GM12878 (cell line): ENCODE measurements around the gene TRMT44. TPM values are rescaled to one million over a fixed set of nuclear protein-coding genes. Genes with fewer than 3 reads are reported as not detected.
A peak's percentile ranks its signal among the peaks of the same experiment; 100 is the strongest.

Source experiments
- CREM ChIP-seq: IDR thresholded peaks from 2 replicates; pipeline ENCODE4 v1.6.1; 2014; ENCODE audit warnings: antibody characterized with exemption, low read depth
- EED ChIP-seq: sonication (generic); IDR thresholded peaks from 2 replicates; pipeline ENCODE4 v1.6.1; 2016; ENCODE audit warnings: antibody characterized with exemption, low read depth
- EP300 ChIP-seq, 2 experiments: fragments of 150-350 bp in 1 of 2; IDR thresholded peaks; 2 replicates each; pipeline ENCODE4 v1.6.1; 2011 to 2012; ENCODE audit warnings: low read depth in 2 of 2, low read length in 2 of 2, borderline replicate concordance in 1 of 2, improper control_type of control experiment in 1 of 2, inconsistent platforms in 1 of 2; ENCODE audit not compliant: control insufficient read depth in 1 of 2
- GATAD2B ChIP-seq: fragments of 450-650 bp; conservative IDR thresholded peaks from 2 replicates; pipeline ENCODE4 v1.6.1; 2017; ENCODE audit warnings: low read depth, mild to moderate bottlenecking, moderate library complexity
- IKZF1 ChIP-seq: fragments of 450-650 bp; conservative IDR thresholded peaks from 2 replicates; pipeline ENCODE4 v1.6.1; 2017; ENCODE audit warnings: antibody characterized with exemption, mild to moderate bottlenecking
- IKZF2 ChIP-seq, 2 experiments: fragments of 450-650 bp; IDR thresholded peaks; 2 replicates each; pipeline ENCODE4 v1.6.1; 2017; ENCODE audit warnings: mild to moderate bottlenecking in 2 of 2, moderate library complexity in 2 of 2
- MTA2 ChIP-seq: fragments of 450-650 bp; IDR thresholded peaks from 2 replicates; pipeline ENCODE4 v1.6.1; 2016; ENCODE audit warnings: low read depth, mild to moderate bottlenecking, moderate library complexity
- NBN ChIP-seq: fragments of 450-650 bp; IDR thresholded peaks from 2 replicates; pipeline ENCODE4 v1.6.1; 2016
- NFXL1 ChIP-seq: fragments of 450-650 bp; IDR thresholded peaks from 2 replicates; pipeline ENCODE4 v1.6.1; 2017; ENCODE audit warnings: antibody characterized with exemption, mild to moderate bottlenecking, borderline replicate concordance
- SIX5 ChIP-seq: IDR thresholded peaks from 2 replicates; pipeline ENCODE4 v1.6.1; 2011; ENCODE audit warnings: mild to moderate bottlenecking, low read depth, low read length, moderate library complexity; ENCODE audit not compliant: severe bottlenecking
- SUZ12 ChIP-seq: fragments of 200-600 bp; sonication (generic); IDR thresholded peaks from one replicate; pipeline ENCODE4 v1.6.1; 2018; ENCODE audit warnings: antibody characterized with exemption, mild to moderate bottlenecking; ENCODE audit not compliant: unreplicated experiment
- TCF3 ChIP-seq: IDR thresholded peaks from 2 replicates; pipeline ENCODE4 v1.6.1; 2012; ENCODE audit warnings: low read depth, mild to moderate bottlenecking, low read length, borderline replicate concordance; ENCODE audit not compliant: insufficient read depth
- YY1 ChIP-seq: IDR thresholded peaks from 2 replicates; pipeline ENCODE4 v1.6.1; 2011; ENCODE audit warnings: low read depth, mild to moderate bottlenecking, low read length
- ZNF622 ChIP-seq: fragments of 450-650 bp; IDR thresholded peaks from 2 replicates; pipeline ENCODE4 v1.6.1; 2017; ENCODE audit warnings: mild to moderate bottlenecking, inconsistent platforms
- polyA plus RNA-seq, 11 experiments: library from polyadenylated mRNA; depleted of rRNA in 4 of 11; unstranded in 6 of 11; stranded (reverse) in 5 of 11; fragments of >200 nt; fragmentation: Nextera tagmentation in 4 of 11; fragmentation: Illumina TruSeq in 1 of 11; extraction: Ambion mirVana in 4 of 11; extraction: Trizol in 1 of 11; gene quantifications; 1 replicate in 1 of 11; 2 replicates in 10 of 11; pipeline versions ENCODE4 v1.2.1 to v1.2.3, GENCODE V29; 2011 to 2016; ENCODE audit warnings: inconsistent platforms in 2 of 11, missing spikeins in 2 of 11, low read depth in 1 of 11
- total RNA-seq, 4 experiments: library from RNA; depleted of rRNA in 3 of 4; stranded (reverse); fragments of >200 nt in 3 of 4; fragmentation: Illumina TruSeq in 1 of 4; extraction: Trizol in 1 of 4; gene quantifications; 2 replicates each; pipeline versions ENCODE4 v1.2.1 to v1.2.3, GENCODE V29; 2013 to 2021
- TF ChIP-seq, protein P1 (sequence below): fragments of 450-650 bp; IDR thresholded peaks from 2 replicates; pipeline ENCODE4 v1.6.1; 2017; ENCODE audit warnings: mild to moderate bottlenecking
- TF ChIP-seq, protein P2 (sequence below): IDR thresholded peaks from 2 replicates; pipeline ENCODE4 v1.6.1; 2011; ENCODE audit warnings: low read depth, mild to moderate bottlenecking, low read length, moderate library complexity, borderline replicate concordance; ENCODE audit errors: extremely low read depth
- TF ChIP-seq, protein P3 (sequence below): fragments of 450-650 bp; IDR thresholded peaks from 2 replicates; pipeline ENCODE4 v1.6.1; 2018; ENCODE audit warnings: mild to moderate bottlenecking, low read depth, moderate library complexity; ENCODE audit not compliant: partially characterized antibody
- TF ChIP-seq, protein P4 (sequence below): fragments of 450-650 bp; IDR thresholded peaks from 2 replicates; pipeline ENCODE4 v1.6.1; 2017; ENCODE audit warnings: mild to moderate bottlenecking, moderate library complexity

TRMT44 gene
- total and polyA plus RNA-seq, 10 of the 15 experiments (the other 5 are each of a cell fraction or from before 2014, with no cell fraction given): 1.3 to 18.5 (median 10.1) TPM

DNA sequence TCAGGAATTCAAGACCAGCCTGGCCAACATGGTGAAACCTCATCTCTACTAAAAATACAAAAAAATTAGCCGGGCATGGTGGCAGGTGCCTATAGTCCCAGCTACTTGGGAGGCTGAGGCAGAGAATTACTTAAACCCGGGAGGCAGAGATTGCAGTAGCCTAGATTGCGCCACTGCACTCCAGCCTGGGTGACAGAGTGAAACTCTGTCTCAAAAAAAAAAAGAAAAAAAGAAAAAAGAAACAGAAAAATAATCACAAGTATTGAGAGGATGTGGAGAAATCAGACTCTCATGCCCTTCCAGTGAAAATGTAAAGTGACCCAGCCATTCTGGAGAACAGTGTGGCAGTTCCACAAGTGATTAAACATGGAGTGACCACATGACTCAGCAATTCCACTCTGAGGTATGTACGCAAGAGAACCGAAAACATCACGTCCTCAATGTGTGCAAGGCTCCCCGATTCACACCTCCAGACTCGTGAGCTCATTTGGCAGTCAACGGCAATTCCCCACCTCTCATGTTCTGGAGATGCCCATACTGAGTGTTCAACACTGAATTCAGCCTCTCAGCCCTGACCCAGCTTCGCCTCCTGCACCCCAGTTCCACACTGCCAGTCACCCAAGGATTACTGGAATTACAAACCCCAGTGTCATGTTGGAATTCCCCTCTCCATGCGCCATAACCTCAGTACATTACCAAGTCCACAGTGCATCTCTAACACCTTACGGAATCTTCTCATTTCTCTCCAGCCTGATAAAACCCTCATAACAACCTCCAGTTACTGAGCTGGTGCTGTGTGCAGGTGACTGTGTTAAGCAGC is 21.1 kb upstream of the TRMT44 start (continued):
- TF ChIP-seq, protein P1, sequence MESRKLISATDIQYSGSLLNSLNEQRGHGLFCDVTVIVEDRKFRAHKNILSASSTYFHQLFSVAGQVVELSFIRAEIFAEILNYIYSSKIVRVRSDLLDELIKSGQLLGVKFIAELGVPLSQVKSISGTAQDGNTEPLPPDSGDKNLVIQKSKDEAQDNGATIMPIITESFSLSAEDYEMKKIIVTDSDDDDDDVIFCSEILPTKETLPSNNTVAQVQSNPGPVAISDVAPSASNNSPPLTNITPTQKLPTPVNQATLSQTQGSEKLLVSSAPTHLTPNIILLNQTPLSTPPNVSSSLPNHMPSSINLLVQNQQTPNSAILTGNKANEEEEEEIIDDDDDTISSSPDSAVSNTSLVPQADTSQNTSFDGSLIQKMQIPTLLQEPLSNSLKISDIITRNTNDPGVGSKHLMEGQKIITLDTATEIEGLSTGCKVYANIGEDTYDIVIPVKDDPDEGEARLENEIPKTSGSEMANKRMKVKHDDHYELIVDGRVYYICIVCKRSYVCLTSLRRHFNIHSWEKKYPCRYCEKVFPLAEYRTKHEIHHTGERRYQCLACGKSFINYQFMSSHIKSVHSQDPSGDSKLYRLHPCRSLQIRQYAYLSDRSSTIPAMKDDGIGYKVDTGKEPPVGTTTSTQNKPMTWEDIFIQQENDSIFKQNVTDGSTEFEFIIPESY: no peak
- peak; percentile 2 for TF ChIP-seq SIX5
- TF ChIP-seq MTA2: peak; percentile 80; the same call in 1 of the 2 replicates
- TF ChIP-seq, protein P2, sequence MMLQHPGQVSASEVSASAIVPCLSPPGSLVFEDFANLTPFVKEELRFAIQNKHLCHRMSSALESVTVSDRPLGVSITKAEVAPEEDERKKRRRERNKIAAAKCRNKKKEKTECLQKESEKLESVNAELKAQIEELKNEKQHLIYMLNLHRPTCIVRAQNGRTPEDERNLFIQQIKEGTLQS: no peak
- peak; percentile 88 for TF ChIP-seq CREM
- TF ChIP-seq IKZF1: peak; percentile 92
- TF ChIP-seq, protein P3, sequence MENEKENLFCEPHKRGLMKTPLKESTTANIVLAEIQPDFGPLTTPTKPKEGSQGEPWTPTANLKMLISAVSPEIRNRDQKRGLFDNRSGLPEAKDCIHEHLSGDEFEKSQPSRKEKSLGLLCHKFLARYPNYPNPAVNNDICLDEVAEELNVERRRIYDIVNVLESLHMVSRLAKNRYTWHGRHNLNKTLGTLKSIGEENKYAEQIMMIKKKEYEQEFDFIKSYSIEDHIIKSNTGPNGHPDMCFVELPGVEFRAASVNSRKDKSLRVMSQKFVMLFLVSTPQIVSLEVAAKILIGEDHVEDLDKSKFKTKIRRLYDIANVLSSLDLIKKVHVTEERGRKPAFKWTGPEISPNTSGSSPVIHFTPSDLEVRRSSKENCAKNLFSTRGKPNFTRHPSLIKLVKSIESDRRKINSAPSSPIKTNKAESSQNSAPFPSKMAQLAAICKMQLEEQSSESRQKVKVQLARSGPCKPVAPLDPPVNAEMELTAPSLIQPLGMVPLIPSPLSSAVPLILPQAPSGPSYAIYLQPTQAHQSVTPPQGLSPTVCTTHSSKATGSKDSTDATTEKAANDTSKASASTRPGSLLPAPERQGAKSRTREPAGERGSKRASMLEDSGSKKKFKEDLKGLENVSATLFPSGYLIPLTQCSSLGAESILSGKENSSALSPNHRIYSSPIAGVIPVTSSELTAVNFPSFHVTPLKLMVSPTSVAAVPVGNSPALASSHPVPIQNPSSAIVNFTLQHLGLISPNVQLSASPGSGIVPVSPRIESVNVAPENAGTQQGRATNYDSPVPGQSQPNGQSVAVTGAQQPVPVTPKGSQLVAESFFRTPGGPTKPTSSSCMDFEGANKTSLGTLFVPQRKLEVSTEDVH: no peak
- TF ChIP-seq NFXL1: no peak
- TF ChIP-seq EP300 (IDR thresholded peaks at IDR 0.05; ENCODE audit: borderline replicate concordance in 1 of 2, control insufficient read depth in 1 of 2, low read depth in 2 of 2, low read length in 2 of 2): peak; percentile 66 to 75; a peak in 3 of 4 replicates
- peak; percentile 32; the same call in 1 of the 2 replicates for TF ChIP-seq YY1
- TF ChIP-seq EED: peak; percentile 81
- no peak for TF ChIP-seq SUZ12
- TF ChIP-seq, protein P4, sequence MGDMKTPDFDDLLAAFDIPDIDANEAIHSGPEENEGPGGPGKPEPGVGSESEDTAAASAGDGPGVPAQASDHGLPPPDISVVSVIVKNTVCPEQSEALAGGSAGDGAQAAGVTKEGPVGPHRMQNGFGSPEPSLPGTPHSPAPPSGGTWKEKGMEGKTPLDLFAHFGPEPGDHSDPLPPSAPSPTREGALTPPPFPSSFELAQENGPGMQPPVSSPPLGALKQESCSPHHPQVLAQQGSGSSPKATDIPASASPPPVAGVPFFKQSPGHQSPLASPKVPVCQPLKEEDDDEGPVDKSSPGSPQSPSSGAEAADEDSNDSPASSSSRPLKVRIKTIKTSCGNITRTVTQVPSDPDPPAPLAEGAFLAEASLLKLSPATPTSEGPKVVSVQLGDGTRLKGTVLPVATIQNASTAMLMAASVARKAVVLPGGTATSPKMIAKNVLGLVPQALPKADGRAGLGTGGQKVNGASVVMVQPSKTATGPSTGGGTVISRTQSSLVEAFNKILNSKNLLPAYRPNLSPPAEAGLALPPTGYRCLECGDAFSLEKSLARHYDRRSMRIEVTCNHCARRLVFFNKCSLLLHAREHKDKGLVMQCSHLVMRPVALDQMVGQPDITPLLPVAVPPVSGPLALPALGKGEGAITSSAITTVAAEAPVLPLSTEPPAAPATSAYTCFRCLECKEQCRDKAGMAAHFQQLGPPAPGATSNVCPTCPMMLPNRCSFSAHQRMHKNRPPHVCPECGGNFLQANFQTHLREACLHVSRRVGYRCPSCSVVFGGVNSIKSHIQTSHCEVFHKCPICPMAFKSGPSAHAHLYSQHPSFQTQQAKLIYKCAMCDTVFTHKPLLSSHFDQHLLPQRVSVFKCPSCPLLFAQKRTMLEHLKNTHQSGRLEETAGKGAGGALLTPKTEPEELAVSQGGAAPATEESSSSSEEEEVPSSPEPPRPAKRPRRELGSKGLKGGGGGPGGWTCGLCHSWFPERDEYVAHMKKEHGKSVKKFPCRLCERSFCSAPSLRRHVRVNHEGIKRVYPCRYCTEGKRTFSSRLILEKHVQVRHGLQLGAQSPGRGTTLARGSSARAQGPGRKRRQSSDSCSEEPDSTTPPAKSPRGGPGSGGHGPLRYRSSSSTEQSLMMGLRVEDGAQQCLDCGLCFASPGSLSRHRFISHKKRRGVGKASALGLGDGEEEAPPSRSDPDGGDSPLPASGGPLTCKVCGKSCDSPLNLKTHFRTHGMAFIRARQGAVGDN: 0 out of 2 replicates have a peak, but pooled peaks have one; percentile 34
- TF ChIP-seq NBN: 0 out of 2 replicates have a peak, but pooled peaks have one; percentile 24
- peak; percentile 79 to 82 for TF ChIP-seq IKZF2 (IDR thresholded peaks at IDR 0.05)
- 0 out of 2 replicates have a peak, but pooled peaks have one; percentile 28 for TF ChIP-seq GATAD2B
- TF ChIP-seq TCF3: 0 out of 2 replicates have a peak, but pooled peaks have one; percentile 9
- TF ChIP-seq ZNF622: no peak
